ENCODE data around the gene ERCC1. TPM values are rescaled to one million over a fixed set of nuclear protein-coding genes. Genes with fewer than 3 reads are reported as not detected.

Gene ERCC1
- total RNA-seq, 6 donors from 2014 or later: 53.7 to 102 (median 76.2) TPM

DNA sequence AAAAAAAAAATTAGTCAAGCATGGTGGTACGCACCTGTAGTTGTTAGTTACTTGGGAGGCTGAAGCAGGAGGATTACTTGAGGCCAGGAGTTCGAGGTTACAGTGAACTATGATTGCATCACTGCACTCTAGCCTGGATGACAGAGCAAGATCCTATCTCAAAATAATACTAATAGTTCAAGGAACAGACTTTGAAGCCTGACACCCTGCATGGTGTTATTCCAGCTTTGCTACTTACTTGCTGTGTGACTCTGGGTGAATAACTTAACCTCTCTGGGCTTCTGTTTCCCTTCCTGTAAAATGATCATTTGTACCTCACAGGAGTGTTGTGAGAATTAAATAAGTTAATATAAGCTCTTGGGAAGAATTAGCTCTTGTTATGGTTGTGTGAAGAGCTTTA, 40.6 kb upstream of the ERCC1 start:
- 83 to 86% methylated on average over 2 of the region's 2 CpGs for WGBS, 2 donors
- Histone ChIP-seq H3K4me3 (no peak overlapping the region), H3K36me3 (no peaks in the 10 kb centered on the region), H3K4me1 (peaks cover 13 to 20% (median 17%) of the 10 kb centered on the region in 4 donors), H3K27me3 (no peaks in the 10 kb centered on the region), H3K9me3 (no peaks in the 10 kb centered on the region), H3K27ac (no peak overlapping the region)
- TF ChIP-seq, protein P1, sequence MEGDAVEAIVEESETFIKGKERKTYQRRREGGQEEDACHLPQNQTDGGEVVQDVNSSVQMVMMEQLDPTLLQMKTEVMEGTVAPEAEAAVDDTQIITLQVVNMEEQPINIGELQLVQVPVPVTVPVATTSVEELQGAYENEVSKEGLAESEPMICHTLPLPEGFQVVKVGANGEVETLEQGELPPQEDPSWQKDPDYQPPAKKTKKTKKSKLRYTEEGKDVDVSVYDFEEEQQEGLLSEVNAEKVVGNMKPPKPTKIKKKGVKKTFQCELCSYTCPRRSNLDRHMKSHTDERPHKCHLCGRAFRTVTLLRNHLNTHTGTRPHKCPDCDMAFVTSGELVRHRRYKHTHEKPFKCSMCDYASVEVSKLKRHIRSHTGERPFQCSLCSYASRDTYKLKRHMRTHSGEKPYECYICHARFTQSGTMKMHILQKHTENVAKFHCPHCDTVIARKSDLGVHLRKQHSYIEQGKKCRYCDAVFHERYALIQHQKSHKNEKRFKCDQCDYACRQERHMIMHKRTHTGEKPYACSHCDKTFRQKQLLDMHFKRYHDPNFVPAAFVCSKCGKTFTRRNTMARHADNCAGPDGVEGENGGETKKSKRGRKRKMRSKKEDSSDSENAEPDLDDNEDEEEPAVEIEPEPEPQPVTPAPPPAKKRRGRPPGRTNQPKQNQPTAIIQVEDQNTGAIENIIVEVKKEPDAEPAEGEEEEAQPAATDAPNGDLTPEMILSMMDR (IDR thresholded peaks at IDR 0.05): no peak
- TF ChIP-seq EP300 (IDR thresholded peaks at IDR 0.05): no peak
- no peak for TF ChIP-seq POLR2A (IDR thresholded peaks at IDR 0.05)
- no peak for TF ChIP-seq POLR2AphosphoS5 (IDR thresholded peaks at IDR 0.05)
- no peak for ATAC-seq (ENCODE audit: low FRiP score in 2 of 2)
- DNase-seq: no peak

DNA sequence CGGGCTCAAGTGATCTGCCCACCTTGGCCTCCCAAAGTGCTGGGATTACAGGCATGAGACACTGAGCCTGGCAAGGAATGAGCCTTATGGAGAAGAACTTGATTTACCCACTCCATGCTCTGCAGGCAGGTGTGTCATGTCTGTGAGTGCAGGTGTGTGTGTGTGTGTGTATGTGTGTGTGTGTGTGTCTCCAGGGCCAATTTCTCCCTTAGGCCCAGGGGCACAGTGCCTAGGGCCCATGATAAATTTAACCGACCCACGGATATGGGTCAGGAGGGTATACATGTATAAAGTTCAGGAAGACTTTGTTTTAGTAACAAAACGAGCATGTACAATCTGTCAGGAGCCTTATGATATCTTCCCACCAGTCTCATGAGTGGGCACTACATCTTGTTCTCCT, 39.5 kb upstream of the ERCC1 start:
- Histone ChIP-seq H3K36me3 (no peaks in the 10 kb centered on the region), H3K9me3 (no peaks in the 10 kb centered on the region), H3K4me1 (peaks cover 9 to 13% (median 10%) of the 10 kb centered on the region in 4 donors), H3K27me3 (no peaks in the 10 kb centered on the region), H3K4me3 (no peak overlapping the region), H3K27ac (no peak overlapping the region)
- DNase-seq (no peak), ATAC-seq (ENCODE audit: low FRiP score in 2 of 2) (no peak)
- TF ChIP-seq, protein P1 (IDR thresholded peaks at IDR 0.05): no peak
- 82 to 91% methylated on average over 4 of the region's 4 CpGs for WGBS, 2 donors

DNA sequence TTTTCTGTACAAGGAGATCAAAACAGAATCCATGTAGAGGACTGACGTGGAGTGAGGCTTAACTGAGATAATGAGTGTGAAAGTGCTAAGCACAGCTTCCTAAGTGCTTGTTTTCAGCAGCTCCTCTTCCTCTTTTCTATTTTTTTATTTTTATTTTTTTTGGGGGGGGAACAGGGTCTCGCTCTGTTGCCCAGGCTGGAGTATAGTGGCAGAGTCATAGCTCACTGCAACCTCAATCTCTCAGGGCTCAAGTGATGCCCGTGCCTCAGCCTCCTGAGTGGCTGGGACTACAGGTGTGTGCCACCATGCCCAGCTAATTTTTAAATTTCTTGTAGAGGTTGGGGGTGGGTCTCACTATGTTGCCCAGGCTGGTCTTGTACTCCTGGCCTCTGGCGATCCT, 38.5 kb upstream of the ERCC1 start:
- Histone ChIP-seq H3K4me3 (no peak overlapping the region), H3K9me3 (no peaks in the 10 kb centered on the region), H3K27me3 (no peaks in the 10 kb centered on the region), H3K36me3 (no peaks in the 10 kb centered on the region), H3K27ac (no peak overlapping the region), H3K4me1 (peaks cover 4 to 6% (median 5%) of the 10 kb centered on the region in 4 donors)
- TF ChIP-seq POLR2AphosphoS5 (IDR thresholded peaks at IDR 0.05) (no peak), POLR2A (IDR thresholded peaks at IDR 0.05) (no peak), EP300 (IDR thresholded peaks at IDR 0.05) (no peak)
- TF ChIP-seq, protein P1 (IDR thresholded peaks at IDR 0.05): no peak
- 69 to 75% methylated on average over 4 of the region's 4 CpGs for WGBS, 2 donors
- DNase-seq: no peak
- no peak for ATAC-seq (ENCODE audit: low FRiP score in 2 of 2)

DNA sequence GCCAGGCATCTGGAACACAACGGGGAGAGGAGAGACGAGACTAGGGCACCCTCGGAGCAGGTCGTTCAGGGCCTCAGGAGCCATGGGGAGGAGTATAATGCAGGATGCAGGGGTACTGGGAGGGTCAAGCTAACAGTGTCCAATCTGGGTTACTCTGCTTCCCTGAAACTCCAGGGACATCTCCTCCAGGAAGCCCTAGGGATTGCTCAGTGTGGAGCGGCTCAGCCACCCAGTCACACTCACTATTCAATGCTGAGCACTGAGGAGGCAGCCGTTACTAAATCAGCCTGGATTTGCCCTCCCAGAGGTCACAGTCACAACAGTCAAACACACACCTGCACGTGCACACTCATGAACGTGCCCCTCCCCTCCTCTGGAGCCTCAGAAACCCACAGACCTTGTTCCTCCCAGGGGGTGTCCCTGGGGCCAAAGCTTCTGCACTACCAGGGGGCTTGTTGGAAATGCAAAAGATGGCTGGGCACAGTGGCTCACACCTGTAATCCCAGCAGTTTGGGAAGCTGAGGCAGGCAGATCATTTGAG, 37.2 kb upstream of the ERCC1 start:
- no peak for ATAC-seq (ENCODE audit: low FRiP score in 2 of 2)

DNA sequence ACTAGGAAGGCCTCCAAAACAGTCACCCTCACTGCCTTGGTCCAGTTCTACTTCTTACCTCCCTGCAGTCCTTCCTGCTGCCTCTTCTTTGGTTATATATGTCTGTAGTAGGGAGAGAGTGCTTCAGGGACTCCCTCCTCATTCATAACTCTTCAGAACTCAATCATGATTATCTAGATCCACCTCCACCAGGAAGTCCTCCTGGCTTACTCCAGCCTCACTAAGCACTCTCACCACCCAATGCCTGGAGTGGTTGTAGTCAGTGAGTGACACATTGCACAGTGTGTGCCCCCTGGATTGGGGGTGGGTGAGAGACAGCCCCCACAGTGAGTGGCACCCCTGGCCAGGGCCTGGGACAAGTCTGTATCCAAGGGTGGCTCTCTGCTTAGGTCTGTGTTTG, 34.1 kb upstream of the ERCC1 start:
- ATAC-seq (ENCODE audit: low FRiP score in 2 of 2) (no peak), DNase-seq (no peak)
- no peak for TF ChIP-seq POLR2A (IDR thresholded peaks at IDR 0.05)
- TF ChIP-seq EP300 (IDR thresholded peaks at IDR 0.05): no peak
- TF ChIP-seq, protein P1 (IDR thresholded peaks at IDR 0.05): no peak
- TF ChIP-seq POLR2AphosphoS5 (IDR thresholded peaks at IDR 0.05): no peak
- H3K36me3 ChIP-seq: no peaks in the 10 kb centered on the region
- H3K4me3 ChIP-seq: no peak overlapping the region
- no peaks in the 10 kb centered on the region for H3K27me3 ChIP-seq
- peaks cover 21 to 35% (median 28%) of the 10 kb centered on the region in 4 donors for H3K4me1 ChIP-seq
- H3K27ac ChIP-seq: no peak overlapping the region
- no peaks in the 10 kb centered on the region for H3K9me3 ChIP-seq

More for the DNA sequence above, 37.2 kb upstream of the ERCC1 start:
- Histone ChIP-seq H3K9me3 (no peaks in the 10 kb centered on the region), H3K27me3 (no peaks in the 10 kb centered on the region), H3K4me3 (no peak overlapping the region), H3K4me1 (peaks cover 7 to 10% (median 9%) of the 10 kb centered on the region in 4 donors), H3K27ac (no peak overlapping the region), H3K36me3 (no peaks in the 10 kb centered on the region)
- no peak for DNase-seq
- 51 to 57% methylated on average over 8 of the region's 8 CpGs for WGBS, 2 donors
- TF ChIP-seq, protein P1 (IDR thresholded peaks at IDR 0.05): no peak
- TF ChIP-seq EP300 (IDR thresholded peaks at IDR 0.05) (no peak), POLR2A (IDR thresholded peaks at IDR 0.05) (no peak), POLR2AphosphoS5 (IDR thresholded peaks at IDR 0.05) (no peak)
